Renal cortex interstitium (tissue), 11 donors: Measurements from ENCODE around the gene DLAT. TPM values are rescaled to one million over a fixed set of nuclear protein-coding genes. Genes with fewer than 3 reads are reported as not detected.
"Not testable (repeated sequence)": the region's sequence is repeated elsewhere in the genome, so short reads cannot be mapped to it uniquely, and the experiment has no call there.

Experiments
- DNase-seq, 11 donors: peaks; one replicate each; pipeline ENCODE4 v3.0.0-alpha.2; 2013; ENCODE audit warnings: low read depth in 9 of 11, low spot score in 4 of 11; ENCODE audit errors: extremely low read depth in 1 of 11
- polyA plus RNA-seq, 3 donors: library from polyadenylated mRNA; unstranded; fragments of 120-200 nt; gene quantifications; one replicate each; pipeline ENCODE4 v1.2.1, GENCODE V29; 2013; ENCODE audit not compliant: insufficient read length in 3 of 3

DLAT gene
- polyA plus RNA-seq, 3 donors, result 47.1 to 51.2 (median 47.7) TPM

- not testable (repeated sequence) for DNase-seq
Measured at GRCh38 chr11:112095302-112095701, 70.1 kb downstream of the DLAT start.

GRCh38 chr11:112096194-112096593 is 71.0 kb downstream of the DLAT start:
- DNase-seq, result no peak

GRCh38 chr11:112097734-112098528 is 72.7 kb downstream of the DLAT start:
- no peak for DNase-seq

- DNase-seq, result no peak
Measured at GRCh38 chr11:112100462-112100861, 75.3 kb downstream of the DLAT start.

GRCh38 chr11:112103446-112103845 is 78.2 kb downstream of the DLAT start:
- DNase-seq, result no peak

GRCh38 chr11:112106070-112106469 is 80.9 kb downstream of the DLAT start:
- DNase-seq, result no peak

Other genes with a start within 250 kb of the DLAT start
- gene ALG9, start 153.8 kb upstream of the DLAT start, polyA plus RNA-seq, result 10 to 100 TPM; 42.2 to 50.3 (median 48.3) TPM
- gene FDXACB1, start 146.2 kb upstream of the DLAT start, polyA plus RNA-seq, result 1 to 10 TPM; 4.8 to 6.4 (median 5.5) TPM
- 10 to 100 TPM; 41.1 to 55.6 (median 41.5) TPM for gene CFAP68, start 145.9 kb upstream of the DLAT start, polyA plus RNA-seq
- gene CRYAB, start 113.6 kb upstream of the DLAT start, polyA plus RNA-seq, result 10 to 100 TPM; 46.0 to 81.1 (median 52.8) TPM
- 1 to 10 TPM; 1.5 to 2.8 (median 2.6) TPM for gene HSPB2, start 112.7 kb upstream of the DLAT start, polyA plus RNA-seq
- gene C11orf52, start 106.5 kb upstream of the DLAT start, polyA plus RNA-seq, result 10 to 100 TPM in 1 of 3 donors, 1 to 10 TPM in 2; 8.7 to 10.5 (median 9.3) TPM
- 10 to 100 TPM; 18.5 to 21.4 (median 20.8) TPM for gene DIXDC1, start 88.1 kb upstream of the DLAT start, polyA plus RNA-seq
- gene PIH1D2, start 48.6 kb downstream of the DLAT start, polyA plus RNA-seq, result 10 to 100 TPM in 2 of 3 donors, 1 to 10 TPM in 1; 7.4 to 11.7 (median 11.2) TPM
- gene NKAPD1, start 48.9 kb downstream of the DLAT start, polyA plus RNA-seq, result 10 to 100 TPM; 49.9 to 60.1 (median 50.2) TPM
- gene TIMM8B, start 61.3 kb downstream of the DLAT start, polyA plus RNA-seq, result 10 to 100 TPM; 61.5 to 78.8 (median 75.1) TPM
- gene SDHD, start 61.5 kb downstream of the DLAT start, polyA plus RNA-seq, result 100 to 1,000 TPM; 181 to 185 (median 182) TPM
- 10 to 100 TPM in 1 of 3 donors, 1 to 10 TPM in 2; 5.3 to 12.5 (median 8.3) TPM for gene IL18, start 138.7 kb downstream of the DLAT start, polyA plus RNA-seq
- under 1 TPM in 2 of 3 donors, not detected in 1; 0.21 to 0.28 TPM for gene TEX12, start 142.0 kb downstream of the DLAT start, polyA plus RNA-seq
- gene BCO2, start 150.1 kb downstream of the DLAT start, polyA plus RNA-seq, result 1 to 10 TPM; 3.1 to 6.3 (median 3.5) TPM
- gene PTS, start 201.0 kb downstream of the DLAT start, polyA plus RNA-seq, result 10 to 100 TPM; 46.6 to 63.6 (median 53.1) TPM
- gene PLET1, start 235.5 kb downstream of the DLAT start, polyA plus RNA-seq, result under 1 TPM in 1 of 3 donors, not detected in 2; 0.20 TPM